ENCODE results near the gene CDC42EP5.

Gene CDC42EP5

GRCh38 chr19:54424660-54425381, 48.3 kb downstream of the CDC42EP5 start:
- POLR2A ChIA-PET = interaction anchor here (1.6 kb wide), 1 partner anchor 24 kb away, joined by 6 read pairs; the partner anchor contains the start of gene LENG8
- CTCF ChIA-PET = interaction anchor here (0.6 kb wide), 1 partner anchor 141 kb away, joined by 3 read pairs; no protein-coding TSS in a partner anchor
- TF ChIP-seq LEF1 (IDR thresholded peaks at IDR 0.05; ENCODE audit: borderline replicate concordance) = no peak

GRCh38 chr19:54424201-54424600, 48.9 kb downstream of the CDC42EP5 start:
- ChIA-PET POLR2A (interaction anchor here (1.6 kb wide), 1 partner anchor 24 kb away, joined by 6 read pairs; the partner anchor contains the start of gene LENG8), CTCF (no interaction called here)
- TF ChIP-seq CTBP1 (IDR thresholded peaks at IDR 0.05; ENCODE audit: borderline replicate concordance) = no peak
- no peak for TF ChIP-seq LEF1 (IDR thresholded peaks at IDR 0.05; ENCODE audit: borderline replicate concordance)
- no peak for TF ChIP-seq FOXK2 (IDR thresholded peaks at IDR 0.05)
- no peak for TF ChIP-seq ELF4 (IDR thresholded peaks at IDR 0.05)
- TF ChIP-seq PKNOX1 (IDR thresholded peaks at IDR 0.05) = no peak
- no peak for DNase-seq (ENCODE audit: extremely low spot score)

More at GRCh38 chr19:54424660-54425381, 48.3 kb downstream of the CDC42EP5 start:
- DNase-seq (ENCODE audit: extremely low spot score) = no peak

- ChIA-PET POLR2A (no interaction called here), CTCF (no interaction called here)
- DNase-seq (ENCODE audit: extremely low spot score) = no peak
- TF ChIP-seq SP1 (IDR thresholded peaks at IDR 0.05) (no peak), HDGF (IDR thresholded peaks at IDR 0.05; ENCODE audit: borderline replicate concordance) (no peak), ARNT (IDR thresholded peaks at IDR 0.05) (no peak), ELF4 (IDR thresholded peaks at IDR 0.05) (no peak), BHLHE40 (IDR thresholded peaks at IDR 0.05; ENCODE audit: borderline replicate concordance) (no peak), TARDBP (IDR thresholded peaks at IDR 0.05) (no peak), PKNOX1 (IDR thresholded peaks at IDR 0.05) (no peak), L3MBTL2 (conservative IDR thresholded peaks at IDR 0.05) (no peak), NFRKB (IDR thresholded peaks at IDR 0.05) (no peak), LEF1 (IDR thresholded peaks at IDR 0.05; ENCODE audit: borderline replicate concordance) (no peak), CTBP1 (IDR thresholded peaks at IDR 0.05; ENCODE audit: borderline replicate concordance) (no peak), FOXK2 (IDR thresholded peaks at IDR 0.05) (no peak), SUZ12 (IDR thresholded peaks at IDR 0.05) (no peak), FOXM1 (IDR thresholded peaks at IDR 0.05; ENCODE audit: borderline replicate concordance) (no peak)
Measured at GRCh38 chr19:54422136-54422535, 51.0 kb downstream of the CDC42EP5 start.

GRCh38 chr19:54421521-54421920, 51.6 kb downstream of the CDC42EP5 start:
- POLR2A ChIA-PET = interaction anchor here (0.9 kb wide), 1 partner anchor 27 kb away, joined by 3 read pairs; no protein-coding TSS in a partner anchor
- CTCF ChIA-PET = no interaction called here
- DNase-seq (ENCODE audit: extremely low spot score) = no peak

GRCh38 chr19:54421169-54421516, 52.0 kb downstream of the CDC42EP5 start:
- DNase-seq (ENCODE audit: extremely low spot score) = no peak
- CTCF ChIA-PET = no interaction called here
- no peak for TF ChIP-seq TARDBP (IDR thresholded peaks at IDR 0.05)
- no peak for TF ChIP-seq SP1 (IDR thresholded peaks at IDR 0.05)
- TF ChIP-seq FOXK2 (IDR thresholded peaks at IDR 0.05) = no peak
- no peak for TF ChIP-seq BHLHE40 (IDR thresholded peaks at IDR 0.05; ENCODE audit: borderline replicate concordance)
- TF ChIP-seq ARNT (IDR thresholded peaks at IDR 0.05) = no peak
- TF ChIP-seq FOXM1 (IDR thresholded peaks at IDR 0.05; ENCODE audit: borderline replicate concordance) = no peak
- POLR2A ChIA-PET = interaction anchor here (0.9 kb wide), 1 partner anchor 28 kb away, joined by 3 read pairs; no protein-coding TSS in a partner anchor

More at GRCh38 chr19:54421521-54421920, 51.6 kb downstream of the CDC42EP5 start:
- TF ChIP-seq FOXA1 (IDR thresholded peaks at IDR 0.05) (no peak), L3MBTL2 (conservative IDR thresholded peaks at IDR 0.05) (no peak), CTBP1 (IDR thresholded peaks at IDR 0.05; ENCODE audit: borderline replicate concordance) (no peak), ARNT (IDR thresholded peaks at IDR 0.05) (no peak), SP1 (IDR thresholded peaks at IDR 0.05) (no peak), BHLHE40 (IDR thresholded peaks at IDR 0.05; ENCODE audit: borderline replicate concordance) (no peak), SUZ12 (IDR thresholded peaks at IDR 0.05) (no peak), ZNF384 (IDR thresholded peaks at IDR 0.05) (no peak), LEF1 (IDR thresholded peaks at IDR 0.05; ENCODE audit: borderline replicate concordance) (no peak), TARDBP (IDR thresholded peaks at IDR 0.05) (no peak), ELF4 (IDR thresholded peaks at IDR 0.05) (no peak), PKNOX1 (IDR thresholded peaks at IDR 0.05) (no peak), NFRKB (IDR thresholded peaks at IDR 0.05) (no peak), HDGF (IDR thresholded peaks at IDR 0.05; ENCODE audit: borderline replicate concordance) (no peak), FOXM1 (IDR thresholded peaks at IDR 0.05; ENCODE audit: borderline replicate concordance) (no peak)

GRCh38 chr19:54420383-54421168, 52.5 kb downstream of the CDC42EP5 start:
- ChIA-PET POLR2A (interaction anchor here (0.9 to 1.0 kb wide), 2 partner anchors 8 to 28 kb away, joined by 3 read pairs; no protein-coding TSS in a partner anchor), CTCF (no interaction called here)
- DNase-seq (ENCODE audit: extremely low spot score) = no peak
- TF ChIP-seq FOXM1 (IDR thresholded peaks at IDR 0.05; ENCODE audit: borderline replicate concordance) = no peak
- no peak for TF ChIP-seq FOXA1 (IDR thresholded peaks at IDR 0.05)
- no peak for TF ChIP-seq BHLHE40 (IDR thresholded peaks at IDR 0.05; ENCODE audit: borderline replicate concordance)
- TF ChIP-seq SP1 (IDR thresholded peaks at IDR 0.05) = no peak
- no peak for TF ChIP-seq SUZ12 (IDR thresholded peaks at IDR 0.05)
- TF ChIP-seq TARDBP (IDR thresholded peaks at IDR 0.05) = no peak
- no peak for TF ChIP-seq ELF4 (IDR thresholded peaks at IDR 0.05)
- no peak for TF ChIP-seq CTBP1 (IDR thresholded peaks at IDR 0.05; ENCODE audit: borderline replicate concordance)
- no peak for TF ChIP-seq ARNT (IDR thresholded peaks at IDR 0.05)
- no peak for TF ChIP-seq NFRKB (IDR thresholded peaks at IDR 0.05)
- no peak for TF ChIP-seq LEF1 (IDR thresholded peaks at IDR 0.05; ENCODE audit: borderline replicate concordance)
- no peak for TF ChIP-seq FOXK2 (IDR thresholded peaks at IDR 0.05)
- TF ChIP-seq L3MBTL2 (conservative IDR thresholded peaks at IDR 0.05) = no peak
- TF ChIP-seq ZNF384 (IDR thresholded peaks at IDR 0.05) = no peak
- TF ChIP-seq HDGF (IDR thresholded peaks at IDR 0.05; ENCODE audit: borderline replicate concordance) = no peak
- TF ChIP-seq PKNOX1 (IDR thresholded peaks at IDR 0.05) = no peak

All from HEK293T (cell line).